Thyroid gland (tissue), 4 donors: ENCODE results near the gene CDC42SE2. TPM values are rescaled to one million over a fixed set of nuclear protein-coding genes. Genes with fewer than 3 reads are reported as not detected.

ENCODE experiments used
- DNase-seq, 2 donors: peaks; one replicate each; pipeline ENCODE4 v3.0.0-alpha.2; 2019
- H3K27ac ChIP-seq, 3 donors: fragments of 200-600 bp; sonication (generic); 1 replicate in 2 of 3; 2 replicates in 1 of 3; pipeline ENCODE4 v1.5.1; 2016 to 2019; ENCODE audit warnings: mild to moderate bottlenecking in 1 of 3, moderate library complexity in 1 of 3
- H3K27me3 ChIP-seq: fragments of 200-600 bp; sonication (generic); one replicate; pipeline ENCODE4 v1.5.1; 2019
- H3K36me3 ChIP-seq, 2 donors: fragments of 200-600 bp; sonication (generic); one replicate each; pipeline ENCODE4 v1.5.1; 2016 to 2019
- H3K4me1 ChIP-seq, 2 donors: fragments of 200-600 bp; sonication (generic); one replicate each; pipeline ENCODE4 v1.5.1; 2017 to 2019
- H3K4me3 ChIP-seq, 3 donors: fragments of 200-600 bp; sonication (generic); replicated peaks in 1 of 3; 1 replicate in 2 of 3; 2 replicates in 1 of 3; pipeline ENCODE4 v1.5.1; 2016; ENCODE audit warnings: mild to moderate bottlenecking in 1 of 3
- H3K9me3 ChIP-seq: fragments of 200-600 bp; sonication (generic); one replicate; pipeline ENCODE4 v1.5.1; 2017
- POLR2A ChIP-seq, 2 donors: fragments of 450-650 bp; IDR thresholded peaks; one replicate each; pipeline ENCODE4 v1.6.1; 2017; ENCODE audit warnings: antibody characterized with exemption in 2 of 2, mild to moderate bottlenecking in 2 of 2, moderate library complexity in 1 of 2
- WGBS, 2 donors: methylation state at CpG; one replicate each; pipeline ENCODE4 v1.1.5; 2017; 5-methylcytosine and 5-hydroxymethylcytosine counted together
- intact Hi-C: fragments of 100-400 bp; cut with DNase I; formaldehyde crosslinking; loops from one replicate; pipeline ENCODE4 v1.15.1; 2023
- total RNA-seq, 4 donors: library from RNA; depleted of rRNA; stranded (reverse); fragments of >200 nt; gene quantifications; one replicate each; pipeline ENCODE4 v1.2.3, GENCODE V29; 2016
- TF ChIP-seq, protein P1 (sequence below), 6 experiments: fragments of 200-600 bp in 3 of 6; fragments of 450-650 bp in 3 of 6; sonication (generic) in 3 of 6; IDR thresholded peaks; one replicate each; pipeline ENCODE4 v1.5.1; 2016 to 2019; ENCODE audit warnings: antibody characterized with exemption in 6 of 6, mild to moderate bottlenecking in 2 of 6, inconsistent platforms in 1 of 6, moderate library complexity in 1 of 6

The CDC42SE2 gene
- total RNA-seq, 4 donors from 2014 or later = 74.9 to 92.5 (median 83.8) TPM

DNA sequence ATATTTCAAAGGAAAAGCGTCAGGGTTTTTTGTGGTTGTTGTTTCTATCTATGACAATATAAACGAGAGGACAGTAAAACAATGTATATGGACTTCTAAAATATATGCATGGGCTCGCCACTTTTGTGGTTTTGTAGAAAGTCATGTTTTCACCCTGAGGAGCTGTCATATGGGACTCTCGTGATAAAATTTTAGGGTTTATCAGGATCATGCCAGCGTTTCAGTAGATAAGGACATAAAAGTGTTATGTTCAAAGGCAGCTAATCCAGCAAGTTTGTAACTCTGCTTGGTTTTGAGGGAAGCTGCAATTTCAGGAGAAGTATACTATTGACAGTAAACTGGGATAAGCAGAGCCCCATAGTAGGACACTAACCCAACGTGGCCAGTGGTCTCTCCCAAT is 120.3 kb downstream of the CDC42SE2 start:
- no peaks in the 10 kb centered on the region for H3K27me3 ChIP-seq
- peaks cover 77 to 84% of the 10 kb centered on the region in 2 donors for H3K4me1 ChIP-seq
- no peaks in the 10 kb centered on the region for H3K9me3 ChIP-seq
- 83 to 84% methylated on average over 6 of the region's 6 CpGs for WGBS, 2 donors
- peak overlapping the region; percentile 4 to 90 (median 86) for H3K27ac ChIP-seq
- H3K36me3 ChIP-seq = no peaks in the 10 kb centered on the region
- intact Hi-C loops = no loop called here
- DNase-seq = no peak
- TF ChIP-seq, protein P1, sequence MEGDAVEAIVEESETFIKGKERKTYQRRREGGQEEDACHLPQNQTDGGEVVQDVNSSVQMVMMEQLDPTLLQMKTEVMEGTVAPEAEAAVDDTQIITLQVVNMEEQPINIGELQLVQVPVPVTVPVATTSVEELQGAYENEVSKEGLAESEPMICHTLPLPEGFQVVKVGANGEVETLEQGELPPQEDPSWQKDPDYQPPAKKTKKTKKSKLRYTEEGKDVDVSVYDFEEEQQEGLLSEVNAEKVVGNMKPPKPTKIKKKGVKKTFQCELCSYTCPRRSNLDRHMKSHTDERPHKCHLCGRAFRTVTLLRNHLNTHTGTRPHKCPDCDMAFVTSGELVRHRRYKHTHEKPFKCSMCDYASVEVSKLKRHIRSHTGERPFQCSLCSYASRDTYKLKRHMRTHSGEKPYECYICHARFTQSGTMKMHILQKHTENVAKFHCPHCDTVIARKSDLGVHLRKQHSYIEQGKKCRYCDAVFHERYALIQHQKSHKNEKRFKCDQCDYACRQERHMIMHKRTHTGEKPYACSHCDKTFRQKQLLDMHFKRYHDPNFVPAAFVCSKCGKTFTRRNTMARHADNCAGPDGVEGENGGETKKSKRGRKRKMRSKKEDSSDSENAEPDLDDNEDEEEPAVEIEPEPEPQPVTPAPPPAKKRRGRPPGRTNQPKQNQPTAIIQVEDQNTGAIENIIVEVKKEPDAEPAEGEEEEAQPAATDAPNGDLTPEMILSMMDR (IDR thresholded peaks at IDR 0.05) = no peak
- no peak for TF ChIP-seq POLR2A (IDR thresholded peaks at IDR 0.05)
- no peak overlapping the region for H3K4me3 ChIP-seq

DNA sequence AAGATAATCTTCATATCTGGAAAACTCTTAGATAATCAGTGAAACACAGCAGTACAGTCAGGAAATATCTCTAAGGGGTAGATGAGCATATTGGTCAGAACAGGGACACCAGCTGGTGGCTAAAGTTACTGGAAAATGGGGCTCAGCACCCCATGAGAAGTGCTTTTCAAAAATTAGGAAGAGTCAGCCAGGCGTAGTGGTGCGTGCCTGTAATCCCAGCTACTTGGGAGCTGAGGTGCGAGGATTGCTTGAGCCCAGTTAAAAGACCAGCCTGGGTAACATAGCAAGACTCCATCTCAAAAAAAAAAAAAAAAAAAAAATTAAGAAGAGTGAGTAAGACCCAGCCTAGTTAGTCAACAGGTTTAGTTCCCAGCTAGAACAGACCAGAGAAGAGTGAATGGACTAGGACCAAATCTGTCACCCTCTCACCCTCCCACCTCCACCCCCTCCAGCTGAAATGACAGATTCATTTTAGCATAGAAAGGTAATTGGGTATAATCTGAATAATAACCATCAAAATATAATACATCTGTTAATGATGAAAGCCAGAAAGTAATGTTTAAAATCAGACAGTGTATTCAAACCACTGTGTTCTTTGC is 120.9 kb downstream of the CDC42SE2 start:
- Histone ChIP-seq H3K4me1 (peaks cover 72 to 79% of the 10 kb centered on the region in 2 donors), H3K27ac (peak overlapping the region; percentile 86 to 94 (median 90)), H3K9me3 (no peaks in the 10 kb centered on the region), H3K36me3 (no peaks in the 10 kb centered on the region), H3K4me3 (no peak overlapping the region), H3K27me3 (no peaks in the 10 kb centered on the region)
- intact Hi-C loops = no loop called here
- TF ChIP-seq, protein P1 (IDR thresholded peaks at IDR 0.05) = no peak
- TF ChIP-seq POLR2A (IDR thresholded peaks at IDR 0.05) = no peak
- DNase-seq = no peak
- 77 to 91% methylated on average over 3 of the region's 3 CpGs for WGBS, 2 donors

DNA sequence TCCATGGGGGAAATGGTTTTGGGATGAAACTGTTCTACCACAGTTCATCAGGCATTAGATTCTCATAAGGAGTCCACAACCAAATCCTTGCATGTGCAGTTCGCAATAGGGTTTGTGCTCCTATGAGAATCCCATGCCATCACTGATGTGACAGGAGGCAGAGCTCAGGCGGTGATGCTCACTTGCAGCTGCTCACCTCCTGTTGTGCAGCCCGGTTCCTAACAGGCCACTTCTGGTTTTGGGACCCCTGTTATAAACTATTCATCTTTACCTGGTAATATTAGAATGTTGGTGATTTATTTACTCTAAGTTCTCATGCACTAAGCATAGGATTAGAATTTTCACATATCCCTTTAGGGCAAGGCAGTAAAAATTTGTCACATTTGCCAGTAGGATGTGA is 122.3 kb downstream of the CDC42SE2 start:
- no peak overlapping the region for H3K4me3 ChIP-seq
- H3K27ac ChIP-seq = peak overlapping the region; percentile 86 to 94 (median 90)
- no peaks in the 10 kb centered on the region for H3K9me3 ChIP-seq
- no peak for TF ChIP-seq POLR2A (IDR thresholded peaks at IDR 0.05)
- TF ChIP-seq, protein P1 (IDR thresholded peaks at IDR 0.05) = no peak
- H3K36me3 ChIP-seq = no peaks in the 10 kb centered on the region
- peaks cover 58 to 65% of the 10 kb centered on the region in 2 donors for H3K4me1 ChIP-seq
- intact Hi-C loops = no loop called here
- H3K27me3 ChIP-seq = no peaks in the 10 kb centered on the region
- DNase-seq = no peak
- WGBS, 2 donors = 90 to 95% methylated on average over 3 of the region's 3 CpGs

DNA sequence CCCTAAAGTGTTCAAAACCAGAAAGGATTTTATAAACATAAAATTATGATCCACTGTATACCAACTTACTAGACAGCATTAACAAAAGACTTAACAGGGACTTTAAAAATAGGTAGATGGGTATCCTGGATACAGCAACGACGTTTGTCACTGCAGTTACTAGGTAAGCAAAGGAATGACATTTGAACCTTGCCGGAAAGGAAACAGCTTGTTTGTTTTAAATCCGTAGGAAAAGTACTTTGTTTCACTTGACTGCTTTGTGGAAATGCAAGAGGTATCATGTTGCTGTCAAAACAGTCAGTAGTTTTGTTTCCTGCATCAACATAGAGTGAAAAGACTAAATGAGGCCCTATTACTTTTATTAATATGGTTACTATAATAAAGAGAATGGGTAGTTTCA is 122.9 kb downstream of the CDC42SE2 start:
- DNase-seq = no peak
- 15 to 30% methylated on average over 4 of the region's 4 CpGs for WGBS, 2 donors
- TF ChIP-seq, protein P1 (IDR thresholded peaks at IDR 0.05) = no peak
- TF ChIP-seq POLR2A (IDR thresholded peaks at IDR 0.05) = no peak
- H3K27me3 ChIP-seq = no peaks in the 10 kb centered on the region
- no peak overlapping the region for H3K4me3 ChIP-seq
- intact Hi-C loops = no loop called here
- peaks cover 51 to 58% of the 10 kb centered on the region in 2 donors for H3K4me1 ChIP-seq
- H3K9me3 ChIP-seq = no peaks in the 10 kb centered on the region
- H3K36me3 ChIP-seq = no peaks in the 10 kb centered on the region
- peak overlapping the region; percentile 86 to 94 (median 90) for H3K27ac ChIP-seq

DNA sequence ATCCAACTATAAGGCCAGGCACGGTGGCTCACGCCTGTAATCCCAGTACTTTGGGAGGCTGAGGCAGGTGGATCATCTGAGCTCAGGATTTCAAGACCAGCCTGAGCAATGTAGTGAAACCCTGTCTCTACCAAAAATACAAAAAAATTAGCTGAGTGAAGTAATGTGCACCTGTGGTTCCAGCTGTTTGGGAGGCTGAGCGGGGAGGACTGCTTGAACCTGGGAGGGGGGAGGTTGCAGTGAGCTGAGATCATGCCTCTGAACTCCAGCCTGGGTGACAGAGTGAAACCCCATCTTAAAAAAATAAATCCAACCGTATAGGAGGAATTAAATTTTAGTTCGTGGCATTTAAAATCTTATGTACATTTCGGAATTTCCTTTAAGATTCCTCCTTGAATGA is 123.4 kb downstream of the CDC42SE2 start:
- no peak for TF ChIP-seq POLR2A (IDR thresholded peaks at IDR 0.05)
- TF ChIP-seq, protein P1 (IDR thresholded peaks at IDR 0.05) = no peak
- no peak for DNase-seq
- Histone ChIP-seq H3K4me3 (no peak overlapping the region), H3K27me3 (no peaks in the 10 kb centered on the region), H3K27ac (peak overlapping the region; percentile 86 to 94 (median 90)), H3K4me1 (peaks cover 49 to 54% of the 10 kb centered on the region in 2 donors), H3K9me3 (no peaks in the 10 kb centered on the region), H3K36me3 (no peaks in the 10 kb centered on the region)
- intact Hi-C loops = no loop called here
- WGBS, 2 donors = 83 to 90% methylated on average over 6 of the region's 6 CpGs
